Measurements from ENCODE around the gene GPR108. TPM values are rescaled to one million over a fixed set of nuclear protein-coding genes. Genes with fewer than 3 reads are reported as not detected.
"Not testable (repeated sequence)": the region's sequence is repeated elsewhere in the genome, so short reads cannot be mapped to it uniquely, and the experiment has no call there.

GPR108 gene
- total and polyA plus RNA-seq, 7 experiments from 2014 or later = 36.1 to 96.5 (median 66.1) TPM

GRCh38 chr19:6748543-6748942 lies 11.2 kb upstream of the GPR108 start:
- H3K27ac ChIP-seq (ENCODE audit: low read depth, low read length); intact Hi-C loops (cut with micrococcal nuclease); H3K27me3 ChIP-seq (ENCODE audit: control insufficient read depth in 2 of 2, insufficient read depth in 2 of 2, low read length in 2 of 2); H3K4me3 ChIP-seq (ENCODE audit: low read length); H3K9me3 Mint-ChIP-seq; POLR2A ChIA-PET; H3K4me1 ChIP-seq (ENCODE audit: control insufficient read depth in 2 of 2, insufficient read depth in 2 of 2, low read length in 2 of 2); H3K27me3 Mint-ChIP-seq; H3K27ac Mint-ChIP-seq; DNase-seq; H3K4me3 Mint-ChIP-seq; ATAC-seq; H3K9me3 ChIP-seq (ENCODE audit: control insufficient read depth in 2 of 3, low read length in 3 of 3): not testable (repeated sequence)
- H3K36me3 Mint-ChIP-seq = peaks cover 6 to 23% (median 18%) of the 10 kb centered on the region in 5 donors
- CTCF ChIA-PET = interaction anchor here (0.8 kb wide), 2 partner anchors 115 to 176 kb away, joined by 3 to 6 read pairs; no protein-coding TSS in a partner anchor
- H3K36me3 ChIP-seq (ENCODE audit: control insufficient read depth in 2 of 3, insufficient read depth in 3 of 3, low read length in 3 of 3) = peaks cover 0 to 65% (median 5%) of the 10 kb centered on the region in 3 experiments
- peaks cover 2 to 11% (median 7%) of the 10 kb centered on the region in 7 donors for H3K4me1 Mint-ChIP-seq

DNA sequence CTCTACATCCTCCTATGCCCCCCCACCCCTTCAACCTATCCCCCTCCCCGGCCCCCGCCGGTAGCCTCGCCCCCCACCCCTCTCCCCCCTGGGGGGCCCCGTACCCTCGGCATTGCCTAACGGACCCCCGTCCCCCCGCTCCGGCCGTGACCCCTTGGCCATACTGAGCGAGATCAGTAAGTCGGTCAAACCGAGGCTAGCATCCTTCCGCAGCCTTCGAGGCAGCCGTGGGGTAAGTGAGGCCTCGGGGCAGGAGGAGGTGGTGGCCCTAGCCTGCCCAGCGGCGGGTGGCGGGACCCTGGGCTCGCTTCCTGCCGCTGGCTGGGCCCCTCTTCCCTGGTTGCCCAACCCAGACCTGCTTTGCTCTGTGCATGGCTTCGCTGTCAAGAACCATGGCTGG lies 8.6 kb upstream of the GPR108 start:
- Mint-ChIP-seq H3K27ac (peak overlapping the region in 1 of 9 donors; percentile 13), H3K27me3 (no peaks in the 10 kb centered on the region), H3K4me3 (no peak overlapping the region), H3K4me1 (peaks cover 2 to 12% (median 5%) of the 10 kb centered on the region in 7 donors), H3K36me3 (peaks cover 6 to 18% (median 11%) of the 10 kb centered on the region in 5 donors), H3K9me3 (no peaks in the 10 kb centered on the region)
- Histone ChIP-seq H3K27ac (ENCODE audit: low read depth, low read length) (no peak overlapping the region), H3K27me3 (ENCODE audit: control insufficient read depth in 2 of 2, insufficient read depth in 2 of 2, low read length in 2 of 2) (no peaks in the 10 kb centered on the region), H3K9me3 (ENCODE audit: control insufficient read depth in 2 of 3, low read length in 3 of 3) (no peaks in the 10 kb centered on the region), H3K4me3 (ENCODE audit: low read length) (no peak overlapping the region), H3K36me3 (ENCODE audit: control insufficient read depth in 2 of 3, insufficient read depth in 3 of 3, low read length in 3 of 3) (peaks cover 0 to 43% (median 0%) of the 10 kb centered on the region in 3 experiments), H3K4me1 (ENCODE audit: control insufficient read depth in 2 of 2, insufficient read depth in 2 of 2, low read length in 2 of 2) (no peaks in the 10 kb centered on the region)
- ATAC-seq (no peak), DNase-seq (no peak)
- ChIA-PET POLR2A (no interaction called here), CTCF (interaction anchor here (1.5 kb wide), 1 partner anchor 10 kb away, joined by 3 read pairs; no protein-coding TSS in a partner anchor)
- intact Hi-C loops (cut with micrococcal nuclease) = no loop called here

- Histone ChIP-seq H3K4me1 (ENCODE audit: control insufficient read depth in 2 of 2, insufficient read depth in 2 of 2, low read length in 2 of 2) (peaks cover 6 to 9% of the 10 kb centered on the region in 2 donors), H3K4me3 (ENCODE audit: low read length) (no peak overlapping the region), H3K36me3 (ENCODE audit: control insufficient read depth in 2 of 3, insufficient read depth in 3 of 3, low read length in 3 of 3) (peaks cover 0 to 36% (median 0%) of the 10 kb centered on the region in 3 experiments), H3K27me3 (ENCODE audit: control insufficient read depth in 2 of 2, insufficient read depth in 2 of 2, low read length in 2 of 2) (no peaks in the 10 kb centered on the region), H3K27ac (ENCODE audit: low read depth, low read length) (no peak overlapping the region), H3K9me3 (ENCODE audit: control insufficient read depth in 2 of 3, low read length in 3 of 3) (no peaks in the 10 kb centered on the region)
- H3K9me3 Mint-ChIP-seq = no peaks in the 10 kb centered on the region
- H3K36me3 Mint-ChIP-seq = peaks cover 4 to 18% (median 8%) of the 10 kb centered on the region in 5 donors
- POLR2A ChIA-PET = interaction anchor here (0.5 kb wide), 1 partner anchor 147 kb away, joined by 3 read pairs; no protein-coding TSS in a partner anchor
- H3K4me3 Mint-ChIP-seq = no peak overlapping the region
- peak overlapping the region in 4 of 9 donors; percentile 11 to 75 (median 44) for H3K27ac Mint-ChIP-seq
- intact Hi-C loops (cut with micrococcal nuclease) = no loop called here
- no peak for ATAC-seq
- peaks cover 2 to 15% (median 7%) of the 10 kb centered on the region in 7 donors for H3K4me1 Mint-ChIP-seq
- no peaks in the 10 kb centered on the region for H3K27me3 Mint-ChIP-seq
- DNase-seq = no peak
- CTCF ChIA-PET = no interaction called here
Measured at GRCh38 chr19:6744381-6745301, 7.3 kb upstream of the GPR108 start.

DNA sequence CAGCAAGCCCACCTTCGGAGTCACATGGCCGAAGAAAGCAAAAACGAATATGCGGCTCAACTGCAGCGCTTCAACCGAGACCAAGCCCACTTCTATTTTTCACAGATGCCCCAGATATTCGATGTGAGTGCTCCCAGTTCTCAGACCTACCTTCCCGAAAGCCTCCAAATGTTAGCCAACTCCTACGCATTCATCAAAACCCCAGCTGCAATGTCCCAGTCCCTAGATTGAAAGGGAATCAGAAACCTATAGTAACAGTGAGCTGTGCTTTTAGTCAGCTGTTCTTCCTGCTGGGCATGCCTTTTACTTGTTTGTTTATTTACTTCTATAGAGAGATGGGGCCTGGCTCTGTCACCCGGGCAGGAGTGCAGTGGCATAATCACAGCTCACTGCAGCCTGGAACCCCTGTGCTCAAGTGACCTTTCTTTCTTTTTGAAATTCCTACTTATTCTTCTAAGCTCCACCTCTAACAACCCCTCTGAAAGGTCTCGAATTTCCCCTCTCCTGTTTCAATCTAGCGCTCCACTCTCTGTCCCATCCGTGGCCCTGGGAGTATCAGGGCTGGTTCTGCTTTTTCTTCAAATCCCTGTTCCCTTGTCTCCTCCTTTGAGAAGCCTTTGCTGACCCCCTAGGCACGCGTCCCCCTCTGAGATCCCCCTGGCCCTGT lies 6.5 kb upstream of the GPR108 start:
- intact Hi-C loops (cut with micrococcal nuclease) = no loop called here
- CTCF ChIA-PET = no interaction called here
- no peak overlapping the region for H3K4me3 Mint-ChIP-seq
- DNase-seq (no peak), ATAC-seq (no peak)
- H3K27me3 ChIP-seq (ENCODE audit: control insufficient read depth in 2 of 2, insufficient read depth in 2 of 2, low read length in 2 of 2) = no peaks in the 10 kb centered on the region
- H3K9me3 ChIP-seq (ENCODE audit: control insufficient read depth in 2 of 3, low read length in 3 of 3) = no peaks in the 10 kb centered on the region
- peak overlapping the region in 6 of 9 donors; percentile 11 to 75 (median 32) for H3K27ac Mint-ChIP-seq
- peaks cover 11 to 14% of the 10 kb centered on the region in 2 donors for H3K4me1 ChIP-seq (ENCODE audit: control insufficient read depth in 2 of 2, insufficient read depth in 2 of 2, low read length in 2 of 2)
- H3K36me3 ChIP-seq (ENCODE audit: control insufficient read depth in 2 of 3, insufficient read depth in 3 of 3, low read length in 3 of 3) = peaks cover 0 to 32% (median 0%) of the 10 kb centered on the region in 3 experiments
- no peaks in the 10 kb centered on the region for H3K27me3 Mint-ChIP-seq
- no peak overlapping the region for H3K27ac ChIP-seq (ENCODE audit: low read depth, low read length)
- H3K4me1 Mint-ChIP-seq = peaks cover 4 to 19% (median 13%) of the 10 kb centered on the region in 7 donors
- H3K4me3 ChIP-seq (ENCODE audit: low read length) = no peak overlapping the region
- POLR2A ChIA-PET = interaction anchor here (0.5 kb wide), 1 partner anchor 148 kb away, joined by 3 read pairs; no protein-coding TSS in a partner anchor
- peaks cover 0 to 18% (median 7%) of the 10 kb centered on the region in 5 donors for H3K36me3 Mint-ChIP-seq
- H3K9me3 Mint-ChIP-seq = no peaks in the 10 kb centered on the region

- Mint-ChIP-seq H3K9me3 (no peaks in the 10 kb centered on the region), H3K27me3 (no peaks in the 10 kb centered on the region), H3K4me3 (no peak overlapping the region), H3K4me1 (peaks cover 12 to 26% (median 21%) of the 10 kb centered on the region in 7 donors), H3K27ac (peak overlapping the region in 4 of 9 donors; percentile 12 to 52 (median 25)), H3K36me3 (peaks cover 0 to 15% (median 6%) of the 10 kb centered on the region in 5 donors)
- H3K4me1 ChIP-seq (ENCODE audit: control insufficient read depth in 2 of 2, insufficient read depth in 2 of 2, low read length in 2 of 2) = peaks cover 19 to 22% of the 10 kb centered on the region in 2 donors
- DNase-seq = no peak
- peaks cover 0 to 29% (median 0%) of the 10 kb centered on the region in 3 experiments for H3K36me3 ChIP-seq (ENCODE audit: control insufficient read depth in 2 of 3, insufficient read depth in 3 of 3, low read length in 3 of 3)
- CTCF ChIA-PET = interaction anchor here (0.7 kb wide), 1 partner anchor 112 kb away, joined by 3 read pairs; no protein-coding TSS in a partner anchor
- no peak for ATAC-seq
- no peaks in the 10 kb centered on the region for H3K27me3 ChIP-seq (ENCODE audit: control insufficient read depth in 2 of 2, insufficient read depth in 2 of 2, low read length in 2 of 2)
- POLR2A ChIA-PET = interaction anchor here (0.8 kb wide), 1 partner anchor 30 kb away, joined by 3 read pairs; no protein-coding TSS in a partner anchor
- H3K27ac ChIP-seq (ENCODE audit: low read depth, low read length) = no peak overlapping the region
- H3K4me3 ChIP-seq (ENCODE audit: low read length) = no peak overlapping the region
- no peaks in the 10 kb centered on the region for H3K9me3 ChIP-seq (ENCODE audit: control insufficient read depth in 2 of 3, low read length in 3 of 3)
- intact Hi-C loops (cut with micrococcal nuclease) = no loop called here
Measured at GRCh38 chr19:6743066-6743465, 5.7 kb upstream of the GPR108 start.

GRCh38 chr19:6740589-6741343 lies 3.4 kb upstream of the GPR108 start:
- Mint-ChIP-seq H3K4me1 (peaks cover 24 to 40% (median 35%) of the 10 kb centered on the region in 7 donors), H3K36me3 (peaks cover 0 to 6% (median 3%) of the 10 kb centered on the region in 5 donors), H3K27ac (peak overlapping the region in 5 of 9 donors; percentile 48 to 89 (median 62)), H3K4me3 (peak overlapping the region; percentile 57 to 96 (median 73)), H3K27me3 (peaks cover 0 to 3% (median 0%) of the 10 kb centered on the region in 5 donors), H3K9me3 (no peaks in the 10 kb centered on the region)
- ChIA-PET POLR2A (no interaction called here), CTCF (no interaction called here)
- Histone ChIP-seq H3K9me3 (ENCODE audit: control insufficient read depth in 2 of 3, low read length in 3 of 3) (no peaks in the 10 kb centered on the region), H3K36me3 (ENCODE audit: control insufficient read depth in 2 of 3, insufficient read depth in 3 of 3, low read length in 3 of 3) (peaks cover 0 to 16% (median 0%) of the 10 kb centered on the region in 3 experiments), H3K4me3 (ENCODE audit: low read length) (peak overlapping the region; percentile 54), H3K4me1 (ENCODE audit: control insufficient read depth in 2 of 2, insufficient read depth in 2 of 2, low read length in 2 of 2) (peaks cover 29 to 31% of the 10 kb centered on the region in 2 donors), H3K27ac (ENCODE audit: low read depth, low read length) (peak overlapping the region; percentile 55), H3K27me3 (ENCODE audit: control insufficient read depth in 2 of 2, insufficient read depth in 2 of 2, low read length in 2 of 2) (no peaks in the 10 kb centered on the region)
- ATAC-seq (no peak), DNase-seq (peak in 1 of 9 donors; percentile 55)
- intact Hi-C loops (cut with micrococcal nuclease) = no loop called here
